Progenitor cell of endocrine pancreas (in vitro differentiated cells): ENCODE results near the gene EFR3B. TPM values are rescaled to one million over a fixed set of nuclear protein-coding genes. Genes with fewer than 3 reads are reported as not detected.
"Not testable (repeated sequence)": the region's sequence is repeated elsewhere in the genome, so short reads cannot be mapped to it uniquely, and the experiment has no call there.

Source experiments
- DNase-seq: peaks from one replicate; pipeline ENCODE4 v3.0.0; 2021; ENCODE audit warnings: low spot score; ENCODE audit not compliant: unreplicated experiment
- H3K27ac Mint-ChIP-seq: 2 replicates; pipeline ENCODE4 v1.8.0; 2021; ENCODE audit warnings: mild to moderate bottlenecking, moderate library complexity, mixed read lengths
- H3K27me3 Mint-ChIP-seq: 2 replicates; pipeline ENCODE4 v1.8.0; 2021; ENCODE audit warnings: mixed read lengths
- H3K36me3 Mint-ChIP-seq: 2 replicates; pipeline ENCODE4 v1.8.0; 2022; ENCODE audit warnings: mixed read lengths; ENCODE audit not compliant: insufficient read depth
- H3K4me1 Mint-ChIP-seq: 2 replicates; pipeline ENCODE4 v1.8.0; 2021; ENCODE audit warnings: low read depth, mixed read lengths
- H3K4me3 Mint-ChIP-seq: 2 replicates; pipeline ENCODE4 v1.8.0; 2021; ENCODE audit warnings: low read depth, mild to moderate bottlenecking, moderate library complexity, mixed read lengths
- H3K9me3 Mint-ChIP-seq: 2 replicates; pipeline ENCODE4 v1.8.0; 2021; ENCODE audit warnings: low read depth, mixed read lengths
- total RNA-seq: library from RNA; stranded (reverse); gene quantifications from 2 replicates; pipeline ENCODE4 v1.2.1, GENCODE V29; 2021
- TF ChIP-seq, protein P1 (sequence below): fragments of 200-600 bp; sonication (generic); IDR thresholded peaks from one replicate; pipeline ENCODE4 v1.5.0; 2021; ENCODE audit warnings: antibody characterized with exemption, mild to moderate bottlenecking; ENCODE audit not compliant: unreplicated experiment

Gene EFR3B
- total RNA-seq, 1 donor from 2014 or later = 23.3 TPM

DNA sequence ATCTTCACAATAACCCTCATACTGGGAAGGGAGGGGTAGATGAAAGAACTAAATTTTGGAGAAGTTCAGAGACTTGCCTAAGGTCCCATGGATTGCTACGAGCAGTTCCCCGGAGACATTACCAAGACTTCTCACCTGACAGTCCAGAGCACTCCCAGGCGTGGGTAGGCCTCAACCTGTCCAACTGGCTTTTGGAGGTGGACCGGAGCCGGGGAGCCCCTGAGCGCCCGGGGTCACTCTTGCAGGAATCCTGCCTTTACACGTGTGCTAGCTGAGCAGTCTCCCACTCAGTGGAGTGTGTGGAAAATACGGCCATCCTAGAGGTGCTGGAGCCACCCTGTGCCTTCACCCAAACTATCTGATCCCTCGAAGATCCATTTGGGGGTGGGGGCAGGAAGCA is 118.5 kb downstream of the EFR3B start:
- Mint-ChIP-seq H3K4me1 (peaks cover 4% of the 10 kb centered on the region), H3K4me3 (no peak overlapping the region), H3K27me3 (peaks cover 20% of the 10 kb centered on the region), H3K27ac (no peak overlapping the region), H3K36me3 (peaks cover 2% of the 10 kb centered on the region), H3K9me3 (no peaks in the 10 kb centered on the region)
- TF ChIP-seq, protein P1, sequence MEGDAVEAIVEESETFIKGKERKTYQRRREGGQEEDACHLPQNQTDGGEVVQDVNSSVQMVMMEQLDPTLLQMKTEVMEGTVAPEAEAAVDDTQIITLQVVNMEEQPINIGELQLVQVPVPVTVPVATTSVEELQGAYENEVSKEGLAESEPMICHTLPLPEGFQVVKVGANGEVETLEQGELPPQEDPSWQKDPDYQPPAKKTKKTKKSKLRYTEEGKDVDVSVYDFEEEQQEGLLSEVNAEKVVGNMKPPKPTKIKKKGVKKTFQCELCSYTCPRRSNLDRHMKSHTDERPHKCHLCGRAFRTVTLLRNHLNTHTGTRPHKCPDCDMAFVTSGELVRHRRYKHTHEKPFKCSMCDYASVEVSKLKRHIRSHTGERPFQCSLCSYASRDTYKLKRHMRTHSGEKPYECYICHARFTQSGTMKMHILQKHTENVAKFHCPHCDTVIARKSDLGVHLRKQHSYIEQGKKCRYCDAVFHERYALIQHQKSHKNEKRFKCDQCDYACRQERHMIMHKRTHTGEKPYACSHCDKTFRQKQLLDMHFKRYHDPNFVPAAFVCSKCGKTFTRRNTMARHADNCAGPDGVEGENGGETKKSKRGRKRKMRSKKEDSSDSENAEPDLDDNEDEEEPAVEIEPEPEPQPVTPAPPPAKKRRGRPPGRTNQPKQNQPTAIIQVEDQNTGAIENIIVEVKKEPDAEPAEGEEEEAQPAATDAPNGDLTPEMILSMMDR = no peak
- no peak for DNase-seq

- Mint-ChIP-seq H3K27me3 (peaks cover 28% of the 10 kb centered on the region), H3K36me3 (no peaks in the 10 kb centered on the region), H3K4me1 (peaks cover 4% of the 10 kb centered on the region), H3K9me3 (no peaks in the 10 kb centered on the region), H3K4me3 (no peak overlapping the region), H3K27ac (no peak overlapping the region)
- DNase-seq = no peak
- TF ChIP-seq, protein P1 = no peak
These were observed 119.3 kb downstream of the EFR3B start for GRCh38 chr2:25161055-25161781.

DNA sequence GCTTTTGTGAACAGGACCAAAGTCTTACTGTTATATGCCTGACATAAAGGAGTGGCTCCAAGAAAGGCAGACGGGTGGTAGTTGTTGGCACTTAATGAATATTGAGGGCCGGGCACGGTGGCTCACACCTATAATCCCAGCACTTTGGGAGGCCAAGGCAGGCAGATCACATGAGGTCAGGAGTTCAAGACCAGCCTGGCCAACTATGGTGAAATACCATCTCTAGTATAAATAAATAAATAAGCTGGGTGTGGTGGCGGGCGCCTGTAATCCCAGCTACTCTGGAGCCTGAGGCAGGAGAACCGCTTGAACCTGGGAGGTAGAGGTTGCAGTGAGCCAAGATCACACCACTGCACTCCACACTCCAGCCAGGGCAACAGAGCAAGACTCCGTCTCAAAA is 120.2 kb downstream of the EFR3B start:
- not testable (repeated sequence) for H3K27ac Mint-ChIP-seq, H3K4me3 Mint-ChIP-seq, H3K36me3 Mint-ChIP-seq, DNase-seq, H3K4me1 Mint-ChIP-seq, H3K9me3 Mint-ChIP-seq
- peaks cover 37% of the 10 kb centered on the region for H3K27me3 Mint-ChIP-seq

DNA sequence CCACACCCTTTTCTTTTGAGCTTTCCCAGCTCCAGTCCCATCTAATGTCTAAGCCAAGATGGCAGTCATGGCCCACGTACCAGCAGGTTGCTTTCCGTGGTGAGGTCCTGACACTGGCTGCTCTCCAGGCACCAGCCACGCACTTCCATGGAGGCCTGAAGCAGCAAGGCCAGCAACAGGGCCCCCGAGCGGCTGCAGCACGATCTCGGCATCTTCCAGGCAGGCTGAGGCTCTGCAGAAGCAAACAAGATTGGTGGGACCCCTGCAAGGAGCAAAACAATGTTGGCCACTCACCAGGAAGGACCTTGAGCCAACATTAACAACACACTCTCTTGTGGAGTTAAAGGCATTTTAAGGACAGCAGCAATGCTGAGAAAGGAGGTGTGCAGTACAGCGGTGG is 122.7 kb downstream of the EFR3B start:
- Mint-ChIP-seq H3K27ac (no peak overlapping the region), H3K4me3 (no peak overlapping the region), H3K36me3 (no peaks in the 10 kb centered on the region), H3K9me3 (no peaks in the 10 kb centered on the region), H3K27me3 (peaks cover 58% of the 10 kb centered on the region), H3K4me1 (peaks cover 4% of the 10 kb centered on the region)
- no peak for DNase-seq
- TF ChIP-seq, protein P1 = no peak

DNA sequence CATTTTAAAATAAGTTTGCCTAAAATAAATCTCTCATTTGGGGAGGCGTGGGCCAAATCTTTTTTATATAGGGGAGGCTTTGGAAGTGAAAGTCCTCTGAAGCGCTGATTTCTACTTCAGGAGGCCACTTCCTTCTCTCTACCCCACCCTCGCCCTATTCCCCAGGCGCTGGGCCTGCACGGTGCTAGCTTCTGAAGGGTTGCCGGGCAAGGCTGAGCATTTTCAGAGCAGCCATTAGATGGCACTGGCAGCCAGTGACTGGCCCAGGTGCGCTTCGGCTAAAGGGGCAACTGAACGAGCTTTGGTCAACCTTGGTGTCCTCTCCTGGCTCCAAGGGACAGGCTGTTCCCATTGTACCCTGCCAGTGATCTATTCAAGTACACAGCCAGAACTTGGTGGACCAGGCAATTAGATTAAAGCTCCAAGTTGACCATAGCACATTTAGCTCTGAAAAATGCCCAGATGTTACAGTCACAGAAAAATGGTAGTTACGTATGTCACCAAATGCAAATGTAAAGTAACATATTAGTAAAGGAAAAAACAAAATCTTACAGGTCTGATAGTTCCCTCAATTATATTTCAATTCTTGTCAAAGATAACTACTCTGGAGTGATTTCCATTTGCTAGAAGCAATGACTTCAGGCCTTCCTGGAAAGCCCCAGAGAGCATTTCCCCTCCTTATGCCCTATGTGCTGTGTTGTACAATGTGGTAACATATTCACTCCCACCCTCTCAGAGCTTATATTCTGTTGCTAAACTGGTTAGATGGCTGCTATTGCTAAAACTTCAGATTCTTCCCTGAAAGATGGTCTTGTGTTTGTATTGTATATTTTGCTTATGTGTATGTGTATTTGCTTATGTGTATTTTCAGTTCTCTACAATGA is 124.4 kb downstream of the EFR3B start:
- Mint-ChIP-seq H3K4me1 (no peaks in the 10 kb centered on the region), H3K27ac (no peak overlapping the region), H3K9me3 (no peaks in the 10 kb centered on the region), H3K36me3 (no peaks in the 10 kb centered on the region), H3K27me3 (peaks cover 72% of the 10 kb centered on the region), H3K4me3 (no peak overlapping the region)
- DNase-seq = no peak
- TF ChIP-seq, protein P1 = peak; percentile 12
